Ovary (tissue), 3 donors: ENCODE results near the gene GATAD1.

Experiments
- EP300 ChIP-seq: sonication (generic); formaldehyde crosslinking; IDR thresholded peaks from one replicate; pipeline ENCODE4 v1.6.1; 2017; ENCODE audit warnings: antibody characterized with exemption
- POLR2A ChIP-seq: fragments of 450-650 bp; IDR thresholded peaks from one replicate; pipeline ENCODE4 v1.6.1; 2017; ENCODE audit warnings: antibody characterized with exemption, mild to moderate bottlenecking, moderate library complexity
- TF ChIP-seq, protein P1 (sequence below), 3 donors: fragments of 450-650 bp in 2 of 3; fragments of 200-600 bp in 1 of 3; IDR thresholded peaks; one replicate each; pipeline versions ENCODE4 v1.5.1 to v1.8.0; 2016 to 2022; ENCODE audit warnings: antibody characterized with exemption in 3 of 3, mild to moderate bottlenecking in 1 of 3
- donor health status: DM: no; HTN: no; CAD: no.

GRCh38 chr7:92496876-92497275 is 49.6 kb downstream of the GATAD1 start:
- TF ChIP-seq, protein P1, sequence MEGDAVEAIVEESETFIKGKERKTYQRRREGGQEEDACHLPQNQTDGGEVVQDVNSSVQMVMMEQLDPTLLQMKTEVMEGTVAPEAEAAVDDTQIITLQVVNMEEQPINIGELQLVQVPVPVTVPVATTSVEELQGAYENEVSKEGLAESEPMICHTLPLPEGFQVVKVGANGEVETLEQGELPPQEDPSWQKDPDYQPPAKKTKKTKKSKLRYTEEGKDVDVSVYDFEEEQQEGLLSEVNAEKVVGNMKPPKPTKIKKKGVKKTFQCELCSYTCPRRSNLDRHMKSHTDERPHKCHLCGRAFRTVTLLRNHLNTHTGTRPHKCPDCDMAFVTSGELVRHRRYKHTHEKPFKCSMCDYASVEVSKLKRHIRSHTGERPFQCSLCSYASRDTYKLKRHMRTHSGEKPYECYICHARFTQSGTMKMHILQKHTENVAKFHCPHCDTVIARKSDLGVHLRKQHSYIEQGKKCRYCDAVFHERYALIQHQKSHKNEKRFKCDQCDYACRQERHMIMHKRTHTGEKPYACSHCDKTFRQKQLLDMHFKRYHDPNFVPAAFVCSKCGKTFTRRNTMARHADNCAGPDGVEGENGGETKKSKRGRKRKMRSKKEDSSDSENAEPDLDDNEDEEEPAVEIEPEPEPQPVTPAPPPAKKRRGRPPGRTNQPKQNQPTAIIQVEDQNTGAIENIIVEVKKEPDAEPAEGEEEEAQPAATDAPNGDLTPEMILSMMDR (IDR thresholded peaks at IDR 0.05) = no peak
- TF ChIP-seq EP300 (no peak), POLR2A (no peak)
